ENCODE measurements around the gene PTGDS.

- TF ChIP-seq EGR1 (IDR thresholded peaks at IDR 0.05) = no peak
- no peak for TF ChIP-seq TAF1 (IDR thresholded peaks at IDR 0.05; ENCODE audit: low read depth)
- no peak for TF ChIP-seq REST (IDR thresholded peaks at IDR 0.05; ENCODE audit: low read depth)
- TF ChIP-seq USF1 (IDR thresholded peaks at IDR 0.05) = no peak
- no peak for TF ChIP-seq CEBPB (IDR thresholded peaks at IDR 0.05)
- TF ChIP-seq TCF12 (IDR thresholded peaks at IDR 0.05; ENCODE audit: low read depth) = no peak
- TF ChIP-seq MAX (IDR thresholded peaks at IDR 0.05) = no peak
- TF ChIP-seq ZBTB7A (IDR thresholded peaks at IDR 0.05; ENCODE audit: low read depth) = peak; percentile 80; the same call in 1 of the 2 replicates
- no peak for TF ChIP-seq EP300 (IDR thresholded peaks at IDR 0.05; ENCODE audit: borderline replicate concordance)
- no peak for TF ChIP-seq RAD21 (IDR thresholded peaks at IDR 0.05; ENCODE audit: low read depth)
- no peak for TF ChIP-seq NFIC (IDR thresholded peaks at IDR 0.05)
- no peak for TF ChIP-seq CREB1 (IDR thresholded peaks at IDR 0.05; ENCODE audit: low read depth)
- no peak for TF ChIP-seq YY1 (IDR thresholded peaks at IDR 0.05; ENCODE audit: low read depth)
Measured at GRCh38 chr9:137027369-137028262, 50.3 kb downstream of the PTGDS start, which contains the start of gene ABCA2.
